ENCODE results near the gene THRA.

The THRA gene

GRCh38 chr17:40106760-40107521, 44.2 kb downstream of the THRA start:
- no peak for TF ChIP-seq TCF4 (CRISPR knock-in tag; IDR thresholded peaks at IDR 0.05; ENCODE audit: borderline replicate concordance)
- TF ChIP-seq TSHZ2 (CRISPR knock-in tag; IDR thresholded peaks at IDR 0.05): no peak
- no peak for TF ChIP-seq ZNF8 (CRISPR knock-in tag; IDR thresholded peaks at IDR 0.05)
- TF ChIP-seq OSR1 (CRISPR knock-in tag; IDR thresholded peaks at IDR 0.05): no peak
- TF ChIP-seq GLIS3 (CRISPR knock-in tag; IDR thresholded peaks at IDR 0.05): no peak
- no peak for TF ChIP-seq ZFP3 (CRISPR knock-in tag; IDR thresholded peaks at IDR 0.05)
- no peak for TF ChIP-seq ARNTL (CRISPR knock-in tag; IDR thresholded peaks at IDR 0.05; ENCODE audit: borderline replicate concordance, low read depth)
- no peak for TF ChIP-seq SNAI2 (CRISPR knock-in tag; IDR thresholded peaks at IDR 0.05)
- no peak for TF ChIP-seq CSDC2 (CRISPR knock-in tag; IDR thresholded peaks at IDR 0.05)
- TF ChIP-seq ZNF565 (CRISPR knock-in tag; conservative IDR thresholded peaks at IDR 0.05; ENCODE audit: low read depth): no peak
- TF ChIP-seq, protein P1, sequence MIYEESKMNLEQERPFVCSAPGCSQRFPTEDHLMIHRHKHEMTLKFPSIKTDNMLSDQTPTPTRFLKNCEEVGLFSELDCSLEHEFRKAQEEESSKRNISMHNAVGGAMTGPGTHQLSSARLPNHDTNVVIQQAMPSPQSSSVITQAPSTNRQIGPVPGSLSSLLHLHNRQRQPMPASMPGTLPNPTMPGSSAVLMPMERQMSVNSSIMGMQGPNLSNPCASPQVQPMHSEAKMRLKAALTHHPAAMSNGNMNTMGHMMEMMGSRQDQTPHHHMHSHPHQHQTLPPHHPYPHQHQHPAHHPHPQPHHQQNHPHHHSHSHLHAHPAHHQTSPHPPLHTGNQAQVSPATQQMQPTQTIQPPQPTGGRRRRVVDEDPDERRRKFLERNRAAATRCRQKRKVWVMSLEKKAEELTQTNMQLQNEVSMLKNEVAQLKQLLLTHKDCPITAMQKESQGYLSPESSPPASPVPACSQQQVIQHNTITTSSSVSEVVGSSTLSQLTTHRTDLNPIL (CRISPR knock-in tag; IDR thresholded peaks at IDR 0.05; ENCODE audit: low read depth): no peak
- no peak for TF ChIP-seq PPARA (CRISPR knock-in tag; IDR thresholded peaks at IDR 0.05; ENCODE audit: borderline replicate concordance)
- TF ChIP-seq ESRRG (CRISPR knock-in tag; IDR thresholded peaks at IDR 0.05): no peak
- no peak for TF ChIP-seq ZC3H10 (CRISPR knock-in tag; IDR thresholded peaks at IDR 0.05)
- no peak for TF ChIP-seq CSRNP3 (CRISPR knock-in tag; IDR thresholded peaks at IDR 0.05)
- ATAC-seq: no peak

DNA sequence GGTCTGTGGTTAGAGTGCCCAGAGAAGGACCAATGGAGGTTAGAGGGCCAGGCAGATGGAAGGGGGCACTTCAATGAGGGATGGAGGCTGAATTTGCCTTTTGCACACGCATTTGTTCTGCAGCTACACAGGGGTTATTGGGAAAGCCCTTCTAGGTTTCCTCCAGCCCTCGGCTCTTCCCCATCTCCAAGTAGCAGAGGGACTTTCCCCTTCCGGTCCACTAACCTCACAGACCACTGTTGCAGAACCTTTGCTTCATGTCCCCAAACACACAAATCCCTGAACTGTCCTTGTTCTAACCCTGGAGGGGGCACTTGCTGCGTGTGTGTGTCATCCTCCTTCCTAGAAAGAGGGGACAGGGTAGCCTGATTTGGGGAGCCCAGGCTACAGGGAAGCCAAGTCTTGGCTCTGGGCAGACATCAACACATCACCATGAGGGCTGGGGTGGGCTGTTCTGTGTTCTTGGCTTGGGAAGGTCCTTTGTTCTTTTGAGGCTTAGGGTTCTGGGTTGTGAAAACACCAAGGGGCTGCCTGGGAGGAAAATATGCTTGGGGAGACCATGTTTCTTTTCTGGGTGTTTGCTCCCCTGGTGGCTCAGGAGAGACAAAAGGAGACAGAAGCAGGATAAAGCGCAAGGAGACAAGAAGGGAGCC, 44.9 kb downstream of the THRA start:
- TF ChIP-seq TCF4 (CRISPR knock-in tag; IDR thresholded peaks at IDR 0.05; ENCODE audit: borderline replicate concordance) (no peak), ZFP3 (CRISPR knock-in tag; IDR thresholded peaks at IDR 0.05) (no peak), ARNTL (CRISPR knock-in tag; IDR thresholded peaks at IDR 0.05; ENCODE audit: borderline replicate concordance, low read depth) (no peak), TSHZ2 (CRISPR knock-in tag; IDR thresholded peaks at IDR 0.05) (no peak), ZNF565 (CRISPR knock-in tag; conservative IDR thresholded peaks at IDR 0.05; ENCODE audit: low read depth) (no peak), POU6F1 (CRISPR knock-in tag; IDR thresholded peaks at IDR 0.05; ENCODE audit: borderline replicate concordance, low read depth) (no peak), ISL1 (CRISPR knock-in tag; IDR thresholded peaks at IDR 0.05) (no peak), BACH2 (CRISPR knock-in tag; IDR thresholded peaks at IDR 0.05; ENCODE audit: borderline replicate concordance) (no peak), TOX (CRISPR knock-in tag; IDR thresholded peaks at IDR 0.05; ENCODE audit: borderline replicate concordance) (no peak), ZNF70 (CRISPR knock-in tag; IDR thresholded peaks at IDR 0.05) (no peak), CSRNP3 (CRISPR knock-in tag; IDR thresholded peaks at IDR 0.05) (no peak), CSDC2 (CRISPR knock-in tag; IDR thresholded peaks at IDR 0.05) (no peak), ZNF8 (CRISPR knock-in tag; IDR thresholded peaks at IDR 0.05) (no peak), GLIS3 (CRISPR knock-in tag; IDR thresholded peaks at IDR 0.05) (no peak)
- TF ChIP-seq, protein P1 (CRISPR knock-in tag; IDR thresholded peaks at IDR 0.05; ENCODE audit: low read depth): no peak
- no peak for ATAC-seq
